Measurements from ENCODE around the gene APPBP2. TPM values are rescaled to one million over a fixed set of nuclear protein-coding genes. Genes with fewer than 3 reads are reported as not detected.

Gene APPBP2
- total RNA-seq, 3 donors from 2014 or later: 16.1 to 21.2 (median 17.8) TPM

- ATAC-seq (no peak), DNase-seq (no peak)
- Mint-ChIP-seq H3K27me3 (ENCODE audit: low read depth) (peaks cover 2% of the 10 kb centered on the region), H3K9me3 (no peaks in the 10 kb centered on the region), H3K4me1 (ENCODE audit: low read depth) (no peaks in the 10 kb centered on the region), H3K36me3 (ENCODE audit: insufficient read depth) (no peaks in the 10 kb centered on the region), H3K4me3 (no peak overlapping the region)
Observed at GRCh38 chr17:60545465-60546191, 19.6 kb upstream of the APPBP2 start.

GRCh38 chr17:60542071-60542470 is 16.0 kb upstream of the APPBP2 start:
- Mint-ChIP-seq H3K4me1 (ENCODE audit: low read depth) (no peaks in the 10 kb centered on the region), H3K36me3 (ENCODE audit: insufficient read depth) (no peaks in the 10 kb centered on the region)
- ATAC-seq: no peak

GRCh38 chr17:60540460-60540859 is 14.4 kb upstream of the APPBP2 start:
- no peaks in the 10 kb centered on the region for H3K9me3 Mint-ChIP-seq
- peaks cover 3% of the 10 kb centered on the region for H3K27me3 Mint-ChIP-seq (ENCODE audit: low read depth)
- no peak overlapping the region for H3K4me3 Mint-ChIP-seq

More at GRCh38 chr17:60542071-60542470, 16.0 kb upstream of the APPBP2 start:
- Mint-ChIP-seq H3K4me3 (no peak overlapping the region), H3K9me3 (no peaks in the 10 kb centered on the region), H3K27me3 (ENCODE audit: low read depth) (peaks cover 5% of the 10 kb centered on the region)
- DNase-seq: no peak

GRCh38 chr17:60539807-60540206 is 13.8 kb upstream of the APPBP2 start:
- Mint-ChIP-seq H3K4me1 (ENCODE audit: low read depth) (no peaks in the 10 kb centered on the region), H3K36me3 (ENCODE audit: insufficient read depth) (no peaks in the 10 kb centered on the region), H3K4me3 (no peak overlapping the region), H3K9me3 (no peaks in the 10 kb centered on the region), H3K27me3 (ENCODE audit: low read depth) (peaks cover 3% of the 10 kb centered on the region)
- DNase-seq: no peak
- no peak for ATAC-seq

More at GRCh38 chr17:60540460-60540859, 14.4 kb upstream of the APPBP2 start:
- no peak for DNase-seq
- Mint-ChIP-seq H3K4me1 (ENCODE audit: low read depth) (no peaks in the 10 kb centered on the region), H3K36me3 (ENCODE audit: insufficient read depth) (no peaks in the 10 kb centered on the region)
- ATAC-seq: no peak

- no peak overlapping the region for H3K4me3 Mint-ChIP-seq
- peaks cover 3% of the 10 kb centered on the region for H3K27me3 Mint-ChIP-seq (ENCODE audit: low read depth)
- DNase-seq: no peak
- H3K9me3 Mint-ChIP-seq: no peaks in the 10 kb centered on the region
- no peaks in the 10 kb centered on the region for H3K36me3 Mint-ChIP-seq (ENCODE audit: insufficient read depth)
- H3K4me1 Mint-ChIP-seq (ENCODE audit: low read depth): no peaks in the 10 kb centered on the region
- no peak for ATAC-seq
Observed at GRCh38 chr17:60538726-60539125, 12.7 kb upstream of the APPBP2 start.

- H3K4me3 Mint-ChIP-seq: no peak overlapping the region
- ATAC-seq: no peak
- H3K27me3 Mint-ChIP-seq (ENCODE audit: low read depth): peaks cover 3% of the 10 kb centered on the region
- no peaks in the 10 kb centered on the region for H3K4me1 Mint-ChIP-seq (ENCODE audit: low read depth)
- DNase-seq: no peak
- no peaks in the 10 kb centered on the region for H3K9me3 Mint-ChIP-seq
- no peaks in the 10 kb centered on the region for H3K36me3 Mint-ChIP-seq (ENCODE audit: insufficient read depth)
Observed at GRCh38 chr17:60535382-60536279, 9.6 kb upstream of the APPBP2 start.

- Mint-ChIP-seq H3K27me3 (ENCODE audit: low read depth) (peaks cover 3% of the 10 kb centered on the region), H3K9me3 (no peaks in the 10 kb centered on the region), H3K4me3 (no peak overlapping the region), H3K4me1 (ENCODE audit: low read depth) (no peaks in the 10 kb centered on the region), H3K36me3 (ENCODE audit: insufficient read depth) (no peaks in the 10 kb centered on the region)
- DNase-seq: no peak
- ATAC-seq: no peak
Observed at GRCh38 chr17:60534613-60535157, 8.6 kb upstream of the APPBP2 start.

GRCh38 chr17:60534010-60534555 is 8.0 kb upstream of the APPBP2 start:
- Mint-ChIP-seq H3K4me1 (ENCODE audit: low read depth) (no peaks in the 10 kb centered on the region), H3K27me3 (ENCODE audit: low read depth) (peaks cover 3% of the 10 kb centered on the region), H3K9me3 (no peaks in the 10 kb centered on the region), H3K36me3 (ENCODE audit: insufficient read depth) (no peaks in the 10 kb centered on the region), H3K4me3 (no peak overlapping the region)
- DNase-seq: no peak
- no peak for ATAC-seq

GRCh38 chr17:60529806-60530205 is 3.8 kb upstream of the APPBP2 start:
- Mint-ChIP-seq H3K36me3 (ENCODE audit: insufficient read depth) (no peaks in the 10 kb centered on the region), H3K4me1 (ENCODE audit: low read depth) (peaks cover 11% of the 10 kb centered on the region), H3K9me3 (no peaks in the 10 kb centered on the region), H3K4me3 (no peak overlapping the region), H3K27me3 (ENCODE audit: low read depth) (no peaks in the 10 kb centered on the region)
- no peak for DNase-seq
- no peak for ATAC-seq

GRCh38 chr17:60528828-60529227 is 2.8 kb upstream of the APPBP2 start:
- DNase-seq (no peak), ATAC-seq (no peak)
- H3K27me3 Mint-ChIP-seq (ENCODE audit: low read depth): no peaks in the 10 kb centered on the region
- H3K9me3 Mint-ChIP-seq: no peaks in the 10 kb centered on the region
- no peak overlapping the region for H3K4me3 Mint-ChIP-seq
- no peaks in the 10 kb centered on the region for H3K36me3 Mint-ChIP-seq (ENCODE audit: insufficient read depth)
- H3K4me1 Mint-ChIP-seq (ENCODE audit: low read depth): peaks cover 19% of the 10 kb centered on the region

- DNase-seq (no peak), ATAC-seq (no peak)
- Mint-ChIP-seq H3K9me3 (no peaks in the 10 kb centered on the region), H3K4me1 (ENCODE audit: low read depth) (peaks cover 24% of the 10 kb centered on the region), H3K27me3 (ENCODE audit: low read depth) (no peaks in the 10 kb centered on the region), H3K4me3 (peak overlapping the region; percentile 60), H3K36me3 (ENCODE audit: insufficient read depth) (peaks cover 1% of the 10 kb centered on the region)
Observed at GRCh38 chr17:60527701-60528100, 1.7 kb upstream of the APPBP2 start.

GRCh38 chr17:60526726-60527125 is 684 bp upstream of the APPBP2 start:
- H3K4me1 Mint-ChIP-seq (ENCODE audit: low read depth): peaks cover 34% of the 10 kb centered on the region
- peaks cover 4% of the 10 kb centered on the region for H3K36me3 Mint-ChIP-seq (ENCODE audit: insufficient read depth)
- H3K27me3 Mint-ChIP-seq (ENCODE audit: low read depth): no peaks in the 10 kb centered on the region
- no peaks in the 10 kb centered on the region for H3K9me3 Mint-ChIP-seq
- DNase-seq: no peak
- ATAC-seq: no peak
- H3K4me3 Mint-ChIP-seq: peak overlapping the region; percentile 99

- no peaks in the 10 kb centered on the region for H3K9me3 Mint-ChIP-seq
- no peak for ATAC-seq
- peaks cover 43% of the 10 kb centered on the region for H3K4me1 Mint-ChIP-seq (ENCODE audit: low read depth)
- DNase-seq: no peak
- H3K4me3 Mint-ChIP-seq: peak overlapping the region; percentile 99
- H3K36me3 Mint-ChIP-seq (ENCODE audit: insufficient read depth): peaks cover 10% of the 10 kb centered on the region
- H3K27me3 Mint-ChIP-seq (ENCODE audit: low read depth): no peaks in the 10 kb centered on the region
Observed at GRCh38 chr17:60525328-60525684, 736 bp downstream of the APPBP2 start.

GRCh38 chr17:60524463-60525327 is 1.3 kb downstream of the APPBP2 start:
- no peaks in the 10 kb centered on the region for H3K9me3 Mint-ChIP-seq
- peaks cover 10% of the 10 kb centered on the region for H3K36me3 Mint-ChIP-seq (ENCODE audit: insufficient read depth)
- H3K27me3 Mint-ChIP-seq (ENCODE audit: low read depth): no peaks in the 10 kb centered on the region
- peaks cover 43% of the 10 kb centered on the region for H3K4me1 Mint-ChIP-seq (ENCODE audit: low read depth)
- DNase-seq: no peak
- H3K4me3 Mint-ChIP-seq: peak overlapping the region; percentile 99
- no peak for ATAC-seq

Measured in activated T-cell treated with anti-CD3 and anti-CD28 coated beads, Interleukin-2, amount 50 U/mL, for 4 hours (primary cell).